Colon (tissue), 2 donors: ENCODE measurements around the gene OR6K2.
"Not testable (repeated sequence)": the region's sequence is repeated elsewhere in the genome, so short reads cannot be mapped to it uniquely, and the experiment has no call there.

Source experiments
- FAIRE-seq: peaks from 2 replicates; lab custom pipeline; 2012; peaks lifted over from hg19 to GRCh38; lab: Jason Lieb, UNC
- donor health status: control.
- donor health status: control.

Gene OR6K2

GRCh38 chr1:158700552-158700951, at the start of gene OR6K2:
Gene OR6K2, minus strand, starts transcription at chr1:158700652. Its CDS starts 0 bp downstream, at chr1:158700652.
- FAIRE-seq: no peak

GRCh38 chr1:158735848-158736247, 35.4 kb upstream of the OR6K2 start:
- no peak for FAIRE-seq

GRCh38 chr1:158732524-158732923, 32.1 kb upstream of the OR6K2 start:
- no peak for FAIRE-seq

- FAIRE-seq: no peak
These were observed 31.3 kb upstream of the OR6K2 start for GRCh38 chr1:158731707-158732106.

GRCh38 chr1:158730453-158730852, 30.0 kb upstream of the OR6K2 start:
- no peak for FAIRE-seq

- FAIRE-seq: no peak
These were observed 28.2 kb upstream of the OR6K2 start for GRCh38 chr1:158728510-158729225.

- no peak for FAIRE-seq
These were observed 24.0 kb upstream of the OR6K2 start for GRCh38 chr1:158724442-158724841.

GRCh38 chr1:158720620-158721019, 20.2 kb upstream of the OR6K2 start, which contains the start of gene OR6K3:
Gene OR6K3, minus strand, starts transcription at chr1:158720720. Its CDS starts 2,605 bp downstream, at chr1:158718115.
- FAIRE-seq: no peak

- no peak for FAIRE-seq
These were observed 19.2 kb upstream of the OR6K2 start for GRCh38 chr1:158719664-158720063.

- FAIRE-seq: no peak
These were observed 16.9 kb upstream of the OR6K2 start for GRCh38 chr1:158717344-158717743.

GRCh38 chr1:158716335-158716734, 15.9 kb upstream of the OR6K2 start:
- no peak for FAIRE-seq

GRCh38 chr1:158714754-158715153, 14.3 kb upstream of the OR6K2 start:
- no peak for FAIRE-seq

- no peak for FAIRE-seq
These were observed 10.6 kb upstream of the OR6K2 start for GRCh38 chr1:158711098-158711497.

GRCh38 chr1:158706096-158706495, 5.6 kb upstream of the OR6K2 start:
- no peak for FAIRE-seq

GRCh38 chr1:158694596-158694995, 5.9 kb downstream of the OR6K2 start:
- FAIRE-seq: no peak

- FAIRE-seq: no peak
These were observed 8.1 kb downstream of the OR6K2 start for GRCh38 chr1:158692356-158692755.

- FAIRE-seq: no peak
These were observed 8.5 kb downstream of the OR6K2 start for GRCh38 chr1:158691907-158692306.

GRCh38 chr1:158691149-158691548, 9.3 kb downstream of the OR6K2 start:
- not testable (repeated sequence) for FAIRE-seq

- no peak for FAIRE-seq
These were observed 10.6 kb downstream of the OR6K2 start for GRCh38 chr1:158689875-158690274.

- FAIRE-seq: no peak
These were observed 11.3 kb downstream of the OR6K2 start for GRCh38 chr1:158689110-158689509.

GRCh38 chr1:158688343-158688742, 12.1 kb downstream of the OR6K2 start:
- not testable (repeated sequence) for FAIRE-seq

- FAIRE-seq: no peak
These were observed 13.4 kb downstream of the OR6K2 start for GRCh38 chr1:158687037-158687436.

- FAIRE-seq: no peak
These were observed 14.1 kb downstream of the OR6K2 start, which contains the start of gene SPTA1 for GRCh38 chr1:158686111-158687009. Gene SPTA1, minus strand, starts transcription at chr1:158686715. Its CDS starts 198 bp downstream, at chr1:158686517.
